B cell (primary cell): Measurements from ENCODE around the gene SMIM1. TPM values are rescaled to one million over a fixed set of nuclear protein-coding genes. Genes with fewer than 3 reads are reported as not detected.

ENCODE experiments used
- ATAC-seq: fragments of 200-7000 bp; cut with Tn5 transposase; one replicate; pipeline ENCODE4 v1.10.0; 2021; ENCODE audit warnings: low read depth, mild to moderate bottlenecking, moderate number of reproducible peaks, moderate library complexity
- CTCF ChIA-PET: fragments of 350-600 bp; sonication (Branson Sonifier 250); formaldehyde crosslinking; loops from one replicate; lab custom pipeline; 2021; ENCODE audit warnings: antibody characterized with exemption, inconsistent platforms; lab: Charles Lee
- POLR2A ChIA-PET: fragments of 350-600 bp; sonication (Branson Sonifier 250); formaldehyde crosslinking; loops from one replicate; lab custom pipeline; 2021; ENCODE audit warnings: antibody characterized with exemption; lab: Charles Lee
- DNase-seq: peaks from one replicate; pipeline ENCODE4 v3.0.0; 2013
- H2AFZ ChIP-seq: 2 replicates; pipeline ENCODE4 v1.6.1; 2012; ENCODE audit warnings: mild to moderate bottlenecking, low read depth, low read length; ENCODE audit not compliant: insufficient read depth, poor library complexity, severe bottlenecking
- H3K27ac ChIP-seq, 2 donors: 1 replicate in 1 of 2; 2 replicates in 1 of 2; pipeline ENCODE4 v1.5.1; 2012 to 2013; ENCODE audit warnings: low read length in 2 of 2, mild to moderate bottlenecking in 2 of 2, moderate library complexity in 1 of 2
- H3K27me3 ChIP-seq, 4 experiments: fragments of 200-600 bp in 1 of 4; sonication (generic) in 1 of 4; replicated peaks in 1 of 4; 1 replicate in 2 of 4; 2 replicates in 2 of 4; pipeline versions ENCODE4 v1.6.1 to v1.7.0; 2013 to 2016; ENCODE audit warnings: low read length in 3 of 4, mild to moderate bottlenecking in 2 of 4, mixed read lengths in 1 of 4, moderate library complexity in 1 of 4; ENCODE audit not compliant: insufficient read depth in 4 of 4, control insufficient read depth in 3 of 4; ENCODE audit errors: control extremely low read depth in 1 of 4
- H3K36me3 ChIP-seq, 2 experiments: replicated peaks in 1 of 2; 1 replicate in 1 of 2; 2 replicates in 1 of 2; pipeline versions ENCODE4 v1.6.1 to v1.7.1; 2013; ENCODE audit warnings: low read length in 1 of 2; ENCODE audit not compliant: insufficient read depth in 2 of 2, control insufficient read depth in 1 of 2; ENCODE audit errors: control extremely low read depth in 1 of 2, extremely low read depth in 1 of 2
- H3K4me1 ChIP-seq, 2 donors: fragments of 200-600 bp in 1 of 2; sonication (generic) in 1 of 2; 1 replicate in 1 of 2; 2 replicates in 1 of 2; pipeline versions ENCODE4 v1.5.1 to v1.6.1; 2013 to 2017; ENCODE audit warnings: low read length in 2 of 2; ENCODE audit not compliant: control insufficient read depth in 2 of 2, insufficient read depth in 2 of 2
- H3K4me2 ChIP-seq: replicated peaks from 2 replicates; pipeline ENCODE3; 2012; ENCODE audit warnings: mild to moderate bottlenecking, low read depth, low read length; ENCODE audit not compliant: poor library complexity, severe bottlenecking
- H3K4me3 ChIP-seq, 5 experiments: fragments of 200-600 bp in 1 of 5; sonication (generic) in 1 of 5; 1 replicate in 3 of 5; 2 replicates in 2 of 5; pipeline versions ENCODE4 v1.5.1 to v1.7.0; 2011 to 2016; ENCODE audit warnings: low read length in 4 of 5, mild to moderate bottlenecking in 4 of 5, low read depth in 2 of 5, control low read depth in 1 of 5, moderate library complexity in 1 of 5; ENCODE audit not compliant: insufficient read depth in 1 of 5; ENCODE audit errors: control extremely low read depth in 1 of 5, extremely low read depth in 1 of 5
- H3K79me2 ChIP-seq: fragments of 200-600 bp; sonication (generic); one replicate; pipeline ENCODE4 v1.6.0; 2016; ENCODE audit warnings: low read length; ENCODE audit not compliant: control insufficient read depth, insufficient read depth
- H3K9ac ChIP-seq: fragments of 200-600 bp; sonication (generic); 2 replicates; pipeline ENCODE4 v1.6.1; 2017; ENCODE audit warnings: mild to moderate bottlenecking, low read length, moderate library complexity
- H3K9me3 ChIP-seq, 3 donors: one replicate each; pipeline versions ENCODE4 v1.6.1 to v1.7.1; 2013; ENCODE audit warnings: low read length in 2 of 3; ENCODE audit not compliant: control insufficient read depth in 2 of 3, insufficient read depth in 1 of 3; ENCODE audit errors: control extremely low read depth in 1 of 3
- H4K20me1 ChIP-seq: 2 replicates; pipeline ENCODE4 v1.6.0; 2012; ENCODE audit warnings: mild to moderate bottlenecking, low read length; ENCODE audit not compliant: insufficient read depth, control insufficient read depth, poor library complexity, severe bottlenecking
- H3K27ac Mint-ChIP-seq: one replicate; pipeline ENCODE4 v1.8.0; 2021; ENCODE audit warnings: mixed read lengths
- H3K27me3 Mint-ChIP-seq: one replicate; pipeline ENCODE4 v1.8.0; 2021; ENCODE audit warnings: mixed read lengths
- H3K4me1 Mint-ChIP-seq: one replicate; pipeline ENCODE4 v1.8.0; 2021; ENCODE audit warnings: mixed read lengths
- H3K4me3 Mint-ChIP-seq: one replicate; pipeline ENCODE4 v1.8.0; 2021; ENCODE audit warnings: mixed read lengths
- H3K9me3 Mint-ChIP-seq: one replicate; pipeline ENCODE4 v1.8.0; 2022; ENCODE audit warnings: mixed read lengths; ENCODE audit not compliant: insufficient read depth
- EZH2 ChIP-seq: IDR thresholded peaks from 2 replicates; pipeline ENCODE4 v1.6.1; 2012; ENCODE audit warnings: borderline replicate concordance, low read depth, mild to moderate bottlenecking, moderate library complexity, low read length; ENCODE audit not compliant: insufficient read depth, poor library complexity, severe bottlenecking
- WGBS: methylation state at CpG from one replicate; pipeline ENCODE4 v1.1.5; 2013; ENCODE audit warnings: missing lambda C conversion rate; ENCODE audit not compliant: insufficient coverage; 5-methylcytosine and 5-hydroxymethylcytosine counted together
- intact Hi-C: fragments of 100-400 bp; cut with micrococcal nuclease; formaldehyde crosslinking; loops from one replicate; pipeline ENCODE4 v1.10.0; 2022
- polyA plus RNA-seq: library from polyadenylated mRNA; depleted of rRNA; stranded (reverse); fragments of >200 nt; gene quantifications from 2 replicates; pipeline ENCODE4 v1.2.3, GENCODE V29; 2012
- total RNA-seq, 2 donors: library from RNA; stranded (reverse); fragments of 120-200 nt in 1 of 2; gene quantifications; 1 replicate in 1 of 2; 2 replicates in 1 of 2; pipeline versions ENCODE4 v1.2.3 to v1.2.4, GENCODE V29; 2013 to 2022
- TF ChIP-seq, protein P1 (sequence below): fragments of 200-600 bp; IDR thresholded peaks from one replicate; pipeline ENCODE4 v1.8.0; 2022; ENCODE audit warnings: antibody characterized with exemption, mild to moderate bottlenecking

Gene SMIM1
- total and polyA plus RNA-seq, 2 donors (not counting 1 experiment from before 2014, with no cell fraction given) = 2.6 to 9.0 TPM

DNA sequence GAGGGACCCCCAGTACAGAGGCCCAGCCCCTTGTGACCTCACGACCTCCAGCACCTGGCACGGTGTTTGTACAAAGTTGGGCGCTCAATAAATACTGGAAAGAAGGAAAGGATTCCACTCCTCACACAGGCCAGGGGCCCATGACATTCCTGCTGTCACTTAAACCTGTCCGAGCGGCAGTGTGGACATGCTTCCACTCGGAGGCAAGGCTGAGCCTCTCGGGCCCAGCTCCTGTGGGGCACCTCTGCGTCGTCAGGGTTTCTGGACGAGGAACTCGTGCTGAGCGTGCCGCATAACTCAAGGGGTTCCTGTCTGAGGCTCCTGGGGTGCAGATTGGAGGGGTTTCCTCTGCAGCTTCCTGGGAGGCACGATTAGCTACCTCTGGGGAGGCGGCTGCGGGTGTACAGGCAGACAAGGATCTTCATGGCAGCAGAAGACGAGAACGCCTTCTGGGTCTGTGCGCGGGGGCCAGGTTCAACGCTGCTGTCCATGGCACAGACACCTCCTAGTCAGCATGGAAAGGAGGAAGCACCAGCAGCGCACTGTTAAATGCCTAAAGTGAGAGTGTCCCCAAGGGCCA is 3.6 kb upstream of the SMIM1 start:
- H3K4me3 Mint-ChIP-seq = no peak overlapping the region
- ChIA-PET CTCF (interaction anchor here (1.0 kb wide), 1 partner anchor 150 kb away, joined by 3 read pairs; no protein-coding TSS in a partner anchor), POLR2A (no interaction called here)
- no peak overlapping the region for H3K4me3 ChIP-seq
- H3K4me1 Mint-ChIP-seq = peaks cover 10% of the 10 kb centered on the region
- H3K27me3 Mint-ChIP-seq = peaks cover 25% of the 10 kb centered on the region
- intact Hi-C loops = no loop called here
- H3K4me1 ChIP-seq = peaks cover 13 to 20% of the 10 kb centered on the region in 2 donors
- TF ChIP-seq, protein P1, sequence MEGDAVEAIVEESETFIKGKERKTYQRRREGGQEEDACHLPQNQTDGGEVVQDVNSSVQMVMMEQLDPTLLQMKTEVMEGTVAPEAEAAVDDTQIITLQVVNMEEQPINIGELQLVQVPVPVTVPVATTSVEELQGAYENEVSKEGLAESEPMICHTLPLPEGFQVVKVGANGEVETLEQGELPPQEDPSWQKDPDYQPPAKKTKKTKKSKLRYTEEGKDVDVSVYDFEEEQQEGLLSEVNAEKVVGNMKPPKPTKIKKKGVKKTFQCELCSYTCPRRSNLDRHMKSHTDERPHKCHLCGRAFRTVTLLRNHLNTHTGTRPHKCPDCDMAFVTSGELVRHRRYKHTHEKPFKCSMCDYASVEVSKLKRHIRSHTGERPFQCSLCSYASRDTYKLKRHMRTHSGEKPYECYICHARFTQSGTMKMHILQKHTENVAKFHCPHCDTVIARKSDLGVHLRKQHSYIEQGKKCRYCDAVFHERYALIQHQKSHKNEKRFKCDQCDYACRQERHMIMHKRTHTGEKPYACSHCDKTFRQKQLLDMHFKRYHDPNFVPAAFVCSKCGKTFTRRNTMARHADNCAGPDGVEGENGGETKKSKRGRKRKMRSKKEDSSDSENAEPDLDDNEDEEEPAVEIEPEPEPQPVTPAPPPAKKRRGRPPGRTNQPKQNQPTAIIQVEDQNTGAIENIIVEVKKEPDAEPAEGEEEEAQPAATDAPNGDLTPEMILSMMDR = no peak
- no peak for TF ChIP-seq EZH2
- H2AFZ ChIP-seq = no peak overlapping the region
- WGBS = 69% methylated on average over 22 of the region's 22 CpGs
- H3K9ac ChIP-seq = no peak overlapping the region
- H3K27ac ChIP-seq = no peak overlapping the region
- H3K36me3 ChIP-seq = no peaks in the 10 kb centered on the region
- no peak overlapping the region for H3K4me2 ChIP-seq
- no peaks in the 10 kb centered on the region for H3K9me3 Mint-ChIP-seq
- H4K20me1 ChIP-seq = no peaks in the 10 kb centered on the region
- no peaks in the 10 kb centered on the region for H3K79me2 ChIP-seq
- H3K27ac Mint-ChIP-seq = no peak overlapping the region
- ATAC-seq (no peak), DNase-seq (no peak)
- peaks cover 0 to 1% (median 0%) of the 10 kb centered on the region in 3 donors for H3K9me3 ChIP-seq
- H3K27me3 ChIP-seq = no peaks in the 10 kb centered on the region

DNA sequence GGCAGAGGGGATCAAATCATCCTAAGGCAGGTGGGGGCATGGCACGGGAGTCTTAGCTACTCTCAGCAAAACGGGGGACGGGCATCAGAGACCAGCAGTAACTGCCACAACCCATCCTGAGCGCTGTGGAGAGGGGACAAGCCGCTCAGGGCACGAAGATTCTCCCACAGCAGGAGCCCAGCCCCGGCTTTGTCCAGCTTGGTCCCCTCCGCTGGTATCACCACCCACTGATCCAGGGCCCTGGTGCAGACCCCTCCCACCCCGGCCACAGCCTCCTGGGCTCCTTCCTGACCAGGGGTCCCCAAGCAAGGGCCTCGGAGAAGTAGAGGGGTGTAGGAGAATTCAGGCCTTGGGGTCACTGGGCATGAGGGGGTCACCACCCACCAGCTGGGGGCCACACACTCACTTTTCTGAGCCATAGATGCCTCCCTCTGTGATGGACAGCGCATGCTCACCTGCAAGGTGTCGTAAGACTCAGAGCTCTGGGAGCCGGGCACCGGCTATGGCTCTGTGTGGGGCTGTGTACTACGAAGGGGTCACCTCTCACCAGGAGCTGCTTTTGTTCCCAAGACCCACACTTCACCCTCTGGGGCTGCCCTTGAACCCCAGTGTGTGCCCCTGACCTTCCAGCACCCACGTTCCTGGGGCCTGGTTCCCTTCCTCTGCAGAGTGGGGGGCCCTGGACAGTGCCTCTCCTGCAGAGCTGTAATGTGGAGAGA is 2.3 kb upstream of the SMIM1 start:
- Histone ChIP-seq H3K4me3 (no peak overlapping the region), H3K27me3 (no peaks in the 10 kb centered on the region), H4K20me1 (no peaks in the 10 kb centered on the region), H3K9me3 (no peaks in the 10 kb centered on the region), H3K79me2 (no peaks in the 10 kb centered on the region), H3K4me2 (no peak overlapping the region), H3K9ac (no peak overlapping the region), H2AFZ (no peak overlapping the region), H3K36me3 (no peaks in the 10 kb centered on the region), H3K4me1 (peaks cover 14 to 24% of the 10 kb centered on the region in 2 donors), H3K27ac (no peak overlapping the region)
- DNase-seq (no peak), ATAC-seq (no peak)
- POLR2A ChIA-PET = no interaction called here
- Mint-ChIP-seq H3K9me3 (no peaks in the 10 kb centered on the region), H3K27me3 (peaks cover 16% of the 10 kb centered on the region), H3K4me1 (peaks cover 13% of the 10 kb centered on the region), H3K27ac (no peak overlapping the region), H3K4me3 (peak overlapping the region; percentile 55)
- TF ChIP-seq, protein P1 = no peak
- no peak for TF ChIP-seq EZH2
- CTCF ChIA-PET = no interaction called here
- WGBS = 93% methylated on average over 15 of the region's 16 CpGs
- intact Hi-C loops = no loop called here
